Body of pancreas (tissue), 4 donors: ENCODE measurements around the gene CDC42SE1.

Experiments used
- POLR2A ChIP-seq, 3 donors: fragments of 450-650 bp; IDR thresholded peaks; one replicate each; pipeline ENCODE4 v1.6.1; 2016; ENCODE audit warnings: antibody characterized with exemption in 3 of 3, mild to moderate bottlenecking in 2 of 3
- TF ChIP-seq, protein P1 (sequence below), 7 experiments: fragments of 450-650 bp in 4 of 7; fragments of 200-600 bp in 3 of 7; sonication (generic) in 3 of 7; IDR thresholded peaks; one replicate each; pipeline ENCODE4 v1.5.1; 2016 to 2019; ENCODE audit warnings: antibody characterized with exemption in 7 of 7

DNA sequence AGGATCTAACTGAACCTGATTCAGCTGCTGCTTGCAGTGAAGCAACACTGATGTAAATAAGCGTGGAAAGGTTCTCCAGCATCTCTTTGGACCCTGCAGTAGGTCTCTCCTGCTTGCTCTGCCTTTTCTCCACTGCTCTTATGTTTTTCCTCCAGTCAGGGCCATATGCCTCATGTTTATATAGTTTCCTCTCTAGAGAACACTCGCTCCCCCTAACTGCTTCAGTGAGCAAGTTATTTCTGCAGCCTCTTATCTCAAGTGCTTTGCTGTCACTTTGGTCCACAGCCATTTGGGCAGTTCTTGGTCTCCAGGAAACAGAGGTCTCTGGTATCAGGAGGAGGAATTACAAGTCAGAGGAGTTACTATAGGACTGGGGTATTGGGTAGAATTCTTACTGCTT, 45.9 kb downstream of the CDC42SE1 start:
- TF ChIP-seq, protein P1, sequence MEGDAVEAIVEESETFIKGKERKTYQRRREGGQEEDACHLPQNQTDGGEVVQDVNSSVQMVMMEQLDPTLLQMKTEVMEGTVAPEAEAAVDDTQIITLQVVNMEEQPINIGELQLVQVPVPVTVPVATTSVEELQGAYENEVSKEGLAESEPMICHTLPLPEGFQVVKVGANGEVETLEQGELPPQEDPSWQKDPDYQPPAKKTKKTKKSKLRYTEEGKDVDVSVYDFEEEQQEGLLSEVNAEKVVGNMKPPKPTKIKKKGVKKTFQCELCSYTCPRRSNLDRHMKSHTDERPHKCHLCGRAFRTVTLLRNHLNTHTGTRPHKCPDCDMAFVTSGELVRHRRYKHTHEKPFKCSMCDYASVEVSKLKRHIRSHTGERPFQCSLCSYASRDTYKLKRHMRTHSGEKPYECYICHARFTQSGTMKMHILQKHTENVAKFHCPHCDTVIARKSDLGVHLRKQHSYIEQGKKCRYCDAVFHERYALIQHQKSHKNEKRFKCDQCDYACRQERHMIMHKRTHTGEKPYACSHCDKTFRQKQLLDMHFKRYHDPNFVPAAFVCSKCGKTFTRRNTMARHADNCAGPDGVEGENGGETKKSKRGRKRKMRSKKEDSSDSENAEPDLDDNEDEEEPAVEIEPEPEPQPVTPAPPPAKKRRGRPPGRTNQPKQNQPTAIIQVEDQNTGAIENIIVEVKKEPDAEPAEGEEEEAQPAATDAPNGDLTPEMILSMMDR (IDR thresholded peaks at IDR 0.05): peak in 4 of 7 experiments; percentile 8 to 37 (median 14)
- no peak for TF ChIP-seq POLR2A (IDR thresholded peaks at IDR 0.05)
